Activated naive CD8-positive, alpha-beta T cell (primary cell): Measurements from ENCODE around the gene LHX3.
A peak's percentile ranks its signal among the peaks of the same experiment; 100 is the strongest.

Experiments used
- H3K27ac Mint-ChIP-seq: one replicate; pipeline ENCODE4 v1.8.0; 2021; ENCODE audit warnings: mixed read lengths
- H3K27me3 Mint-ChIP-seq: one replicate; pipeline ENCODE4 v1.8.0; 2021; ENCODE audit warnings: mixed read lengths
- H3K36me3 Mint-ChIP-seq: one replicate; pipeline ENCODE4 v1.8.0; 2021; ENCODE audit warnings: mixed read lengths
- H3K4me1 Mint-ChIP-seq: one replicate; pipeline ENCODE4 v1.8.0; 2021; ENCODE audit warnings: low read depth, mixed read lengths
- H3K4me3 Mint-ChIP-seq: one replicate; pipeline ENCODE4 v1.8.0; 2021; ENCODE audit warnings: mild to moderate bottlenecking, mixed read lengths
- H3K9me3 Mint-ChIP-seq: one replicate; pipeline ENCODE4 v1.8.0; 2021; ENCODE audit warnings: low read depth, mixed read lengths

Gene LHX3

DNA sequence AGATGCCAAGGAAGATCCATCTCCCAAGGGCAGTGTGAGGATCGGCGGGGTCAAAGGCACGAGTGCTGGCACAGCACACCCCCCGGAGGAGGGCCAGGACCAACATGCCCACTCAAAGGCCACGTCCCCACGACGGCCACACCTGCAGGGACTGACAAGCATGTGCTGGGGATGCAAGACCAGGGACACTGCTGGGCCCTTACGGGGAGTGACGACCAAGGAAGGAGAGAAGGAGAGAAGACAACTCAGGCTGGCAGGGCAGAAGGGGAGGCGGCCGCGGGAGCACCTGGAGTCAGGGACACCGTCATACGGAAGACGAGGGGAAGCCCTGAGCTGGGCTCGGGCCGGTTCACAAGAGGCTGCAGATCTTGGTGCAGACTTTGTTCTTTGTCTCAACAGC, 30.2 kb upstream of the LHX3 start:
- Mint-ChIP-seq H3K4me3 (no peak overlapping the region), H3K27me3 (no peaks in the 10 kb centered on the region), H3K4me1 (peaks cover 41% of the 10 kb centered on the region), H3K9me3 (no peaks in the 10 kb centered on the region), H3K36me3 (no peaks in the 10 kb centered on the region), H3K27ac (no peak overlapping the region)

GRCh38 chr9:136234597-136234996, 29.7 kb upstream of the LHX3 start:
- Mint-ChIP-seq H3K4me3 (no peak overlapping the region), H3K36me3 (no peaks in the 10 kb centered on the region), H3K27me3 (no peaks in the 10 kb centered on the region), H3K4me1 (peaks cover 39% of the 10 kb centered on the region), H3K27ac (no peak overlapping the region), H3K9me3 (no peaks in the 10 kb centered on the region)

DNA sequence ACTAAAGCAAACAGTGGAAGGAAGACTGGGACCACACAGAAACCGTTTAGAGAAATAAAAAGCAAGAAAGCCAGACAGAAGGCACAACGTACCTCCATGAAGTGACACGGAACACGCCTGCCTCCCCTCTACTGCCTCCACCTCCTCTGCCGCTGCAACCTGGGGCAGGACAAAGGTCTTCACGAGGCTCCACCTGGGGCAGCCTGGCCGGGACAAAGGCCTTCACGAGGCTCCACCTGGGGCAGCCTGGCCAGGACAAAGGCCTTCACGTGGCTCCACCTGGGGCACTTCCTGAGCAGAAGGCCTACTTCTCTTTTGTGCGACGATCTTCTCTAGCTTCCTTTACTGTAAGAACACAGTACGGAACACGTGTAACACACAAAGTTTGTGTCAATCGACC, 28.9 kb upstream of the LHX3 start:
- H3K27ac Mint-ChIP-seq, result no peak overlapping the region
- no peaks in the 10 kb centered on the region for H3K36me3 Mint-ChIP-seq
- no peaks in the 10 kb centered on the region for H3K27me3 Mint-ChIP-seq
- peaks cover 32% of the 10 kb centered on the region for H3K4me1 Mint-ChIP-seq
- peak overlapping the region; percentile 7 for H3K4me3 Mint-ChIP-seq
- H3K9me3 Mint-ChIP-seq, result no peaks in the 10 kb centered on the region

DNA sequence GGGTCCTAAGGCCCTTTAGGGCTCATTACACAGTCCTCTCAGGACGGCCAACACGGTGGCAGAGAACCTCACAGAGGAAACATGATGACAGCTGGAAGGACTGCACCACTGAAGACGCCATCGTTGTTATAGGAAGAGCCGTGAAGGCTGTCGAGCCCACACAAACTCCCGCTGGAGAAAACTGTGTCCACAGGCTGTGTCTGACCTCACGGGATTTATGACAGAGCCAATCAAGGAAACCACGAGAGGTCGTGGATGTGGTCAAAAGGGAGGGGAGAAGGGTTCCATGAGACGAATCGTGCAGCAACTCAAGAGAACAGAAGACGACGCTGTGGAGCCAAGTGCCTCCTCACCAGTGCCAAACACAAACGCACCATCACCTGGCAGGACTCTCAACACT, 28.5 kb upstream of the LHX3 start:
- Mint-ChIP-seq H3K9me3 (no peaks in the 10 kb centered on the region), H3K4me1 (peaks cover 31% of the 10 kb centered on the region), H3K36me3 (no peaks in the 10 kb centered on the region), H3K27ac (no peak overlapping the region), H3K4me3 (peak overlapping the region; percentile 7), H3K27me3 (no peaks in the 10 kb centered on the region)

GRCh38 chr9:136232969-136233368, 28.0 kb upstream of the LHX3 start:
- no peak overlapping the region for H3K4me3 Mint-ChIP-seq
- no peaks in the 10 kb centered on the region for H3K9me3 Mint-ChIP-seq
- H3K27ac Mint-ChIP-seq, result no peak overlapping the region
- H3K27me3 Mint-ChIP-seq, result no peaks in the 10 kb centered on the region
- H3K36me3 Mint-ChIP-seq, result no peaks in the 10 kb centered on the region
- peaks cover 31% of the 10 kb centered on the region for H3K4me1 Mint-ChIP-seq

GRCh38 chr9:136231478-136232297, 26.8 kb upstream of the LHX3 start:
- Mint-ChIP-seq H3K27me3 (no peaks in the 10 kb centered on the region), H3K27ac (peak overlapping the region; percentile 34), H3K9me3 (no peaks in the 10 kb centered on the region), H3K4me3 (peak overlapping the region; percentile 57), H3K4me1 (peaks cover 32% of the 10 kb centered on the region), H3K36me3 (no peaks in the 10 kb centered on the region)

DNA sequence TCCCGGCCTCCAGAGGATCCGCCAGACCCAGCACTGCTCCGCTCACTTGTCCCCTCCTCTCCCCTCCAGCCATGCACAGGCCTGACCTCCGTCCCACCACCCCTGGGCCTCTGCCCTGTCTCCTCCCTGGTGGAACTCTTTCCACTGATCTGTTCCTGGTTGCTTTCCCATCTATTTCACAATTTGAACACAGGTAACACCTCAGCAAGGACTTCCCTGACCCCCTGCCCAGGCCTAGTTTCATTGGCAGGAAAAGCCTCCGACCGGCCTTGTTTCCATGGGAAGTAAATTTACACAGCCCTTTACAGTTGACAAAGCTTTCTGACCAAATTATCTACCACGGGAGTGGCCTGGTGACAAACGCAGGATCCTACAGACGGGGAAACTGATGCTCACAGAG, 25.8 kb upstream of the LHX3 start:
- Mint-ChIP-seq H3K36me3 (no peaks in the 10 kb centered on the region), H3K27ac (no peak overlapping the region)

DNA sequence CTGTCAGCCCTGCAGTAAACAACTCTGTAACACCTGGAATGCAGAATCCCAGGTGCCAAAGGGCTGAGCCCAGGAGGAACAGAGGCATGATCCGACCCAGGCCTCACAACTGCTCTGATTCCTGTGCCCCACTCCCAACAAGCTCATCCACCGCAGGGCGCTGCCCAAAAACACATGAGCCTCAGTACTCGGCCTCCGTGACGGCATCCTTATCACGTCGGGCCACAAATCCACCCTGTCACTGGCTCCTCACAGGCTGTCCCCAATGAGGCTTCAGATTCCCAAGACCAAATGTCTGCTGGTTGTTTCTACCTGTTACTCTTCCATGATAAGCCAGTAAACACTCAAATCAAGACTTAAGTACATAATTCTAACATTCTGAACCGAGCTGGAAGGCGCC, 25.4 kb upstream of the LHX3 start:
- H3K9me3 Mint-ChIP-seq, result no peaks in the 10 kb centered on the region
- H3K36me3 Mint-ChIP-seq, result no peaks in the 10 kb centered on the region
- peaks cover 32% of the 10 kb centered on the region for H3K4me1 Mint-ChIP-seq
- H3K4me3 Mint-ChIP-seq, result no peak overlapping the region
- H3K27me3 Mint-ChIP-seq, result no peaks in the 10 kb centered on the region
- no peak overlapping the region for H3K27ac Mint-ChIP-seq

More for the DNA sequence above, 25.8 kb upstream of the LHX3 start:
- peaks cover 32% of the 10 kb centered on the region for H3K4me1 Mint-ChIP-seq
- H3K27me3 Mint-ChIP-seq, result no peaks in the 10 kb centered on the region
- H3K4me3 Mint-ChIP-seq, result no peak overlapping the region
- no peaks in the 10 kb centered on the region for H3K9me3 Mint-ChIP-seq

DNA sequence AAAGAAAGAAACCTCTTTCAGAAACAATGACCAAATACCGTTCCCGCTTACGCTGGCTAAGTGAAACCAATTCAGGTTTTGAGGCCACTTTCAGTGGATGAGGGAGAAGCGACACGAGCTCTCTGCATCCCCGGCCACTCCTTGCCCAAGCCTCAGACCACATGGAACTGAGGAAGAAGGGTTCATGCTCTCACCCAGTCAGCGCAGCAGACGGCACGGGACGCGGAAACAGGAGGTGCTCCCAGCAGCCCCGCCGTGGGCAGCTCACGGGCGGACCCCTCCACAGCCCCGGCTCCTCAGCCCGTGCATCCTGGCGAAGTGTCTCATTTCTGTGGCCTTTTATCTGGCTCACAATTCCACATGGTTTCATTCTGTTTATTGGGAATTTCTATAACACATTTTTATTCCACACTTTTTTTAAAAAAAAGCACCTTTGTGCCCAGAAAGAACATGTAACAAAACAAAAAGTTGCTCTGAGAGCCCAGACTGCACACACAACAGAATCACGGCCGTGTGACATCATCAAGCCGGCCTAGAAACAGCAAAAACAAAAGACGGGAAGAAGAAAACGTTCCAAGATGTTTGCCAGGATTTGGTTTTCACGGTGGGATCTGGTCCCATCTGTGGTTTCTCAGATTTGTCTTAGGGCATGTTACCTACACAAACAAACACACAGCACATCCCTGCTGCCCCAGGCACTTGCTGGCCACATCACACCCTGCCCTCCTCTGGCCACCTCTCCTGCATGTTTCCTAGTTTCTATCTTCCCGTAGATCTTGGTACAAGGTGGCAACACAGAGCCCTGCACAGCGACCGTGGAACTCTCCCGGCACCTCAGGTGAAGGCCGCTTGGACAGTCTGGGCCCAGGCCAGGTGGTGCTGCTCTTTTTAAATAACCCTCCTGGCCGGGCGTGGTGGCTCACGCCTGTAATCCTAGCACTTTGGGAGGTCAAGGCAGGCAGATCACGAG, 24.5 kb upstream of the LHX3 start:
- H3K9me3 Mint-ChIP-seq, result no peaks in the 10 kb centered on the region
- H3K36me3 Mint-ChIP-seq, result peaks cover 3% of the 10 kb centered on the region
- H3K27me3 Mint-ChIP-seq, result no peaks in the 10 kb centered on the region
- peaks cover 31% of the 10 kb centered on the region for H3K4me1 Mint-ChIP-seq
- no peak overlapping the region for H3K4me3 Mint-ChIP-seq
- H3K27ac Mint-ChIP-seq, result no peak overlapping the region

DNA sequence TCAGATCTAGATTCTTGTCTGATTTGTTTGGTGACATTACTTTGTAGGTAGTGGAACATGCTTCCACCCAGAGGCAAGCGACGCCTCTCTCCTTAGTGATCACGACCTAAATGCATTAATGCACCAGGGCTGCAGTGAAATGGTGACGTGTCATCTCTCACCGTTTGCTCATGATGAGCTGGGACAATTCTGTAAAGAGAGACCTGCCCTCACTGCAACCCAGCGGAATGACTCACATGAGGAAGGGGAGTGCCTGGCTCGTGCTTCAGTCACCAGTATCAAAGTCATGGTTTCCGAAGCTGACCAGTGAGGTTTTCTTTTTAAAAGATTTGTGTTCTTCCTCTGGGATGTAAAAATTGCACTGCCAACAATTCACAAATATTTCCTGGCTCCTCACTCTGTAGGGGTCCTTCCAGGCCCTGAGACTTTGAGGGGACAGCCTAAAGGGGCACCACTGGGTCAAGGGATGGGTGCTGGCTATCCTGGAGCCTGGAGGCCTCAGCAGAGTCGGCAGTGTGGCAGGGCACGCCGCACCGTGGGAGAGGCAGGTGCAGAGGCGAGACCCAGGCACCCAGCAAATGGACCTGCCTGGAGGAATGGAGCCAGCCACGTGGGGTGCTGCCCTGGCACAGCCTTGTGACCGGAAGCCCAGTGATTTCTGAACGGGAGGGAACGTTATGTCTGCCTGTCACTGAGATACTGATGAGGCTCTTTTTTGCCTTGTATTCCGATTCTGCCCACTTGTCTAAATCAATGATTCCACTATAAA, 23.4 kb upstream of the LHX3 start:
- Mint-ChIP-seq H3K4me1 (peaks cover 23% of the 10 kb centered on the region), H3K27ac (no peak overlapping the region), H3K9me3 (no peaks in the 10 kb centered on the region), H3K36me3 (peaks cover 3% of the 10 kb centered on the region), H3K27me3 (no peaks in the 10 kb centered on the region), H3K4me3 (no peak overlapping the region)

- H3K36me3 Mint-ChIP-seq, result peaks cover 3% of the 10 kb centered on the region
- H3K4me1 Mint-ChIP-seq, result peaks cover 11% of the 10 kb centered on the region
- no peaks in the 10 kb centered on the region for H3K9me3 Mint-ChIP-seq
- H3K4me3 Mint-ChIP-seq, result no peak overlapping the region
- H3K27me3 Mint-ChIP-seq, result no peaks in the 10 kb centered on the region
- no peak overlapping the region for H3K27ac Mint-ChIP-seq
These were observed 21.9 kb upstream of the LHX3 start for GRCh38 chr9:136226680-136227407.

DNA sequence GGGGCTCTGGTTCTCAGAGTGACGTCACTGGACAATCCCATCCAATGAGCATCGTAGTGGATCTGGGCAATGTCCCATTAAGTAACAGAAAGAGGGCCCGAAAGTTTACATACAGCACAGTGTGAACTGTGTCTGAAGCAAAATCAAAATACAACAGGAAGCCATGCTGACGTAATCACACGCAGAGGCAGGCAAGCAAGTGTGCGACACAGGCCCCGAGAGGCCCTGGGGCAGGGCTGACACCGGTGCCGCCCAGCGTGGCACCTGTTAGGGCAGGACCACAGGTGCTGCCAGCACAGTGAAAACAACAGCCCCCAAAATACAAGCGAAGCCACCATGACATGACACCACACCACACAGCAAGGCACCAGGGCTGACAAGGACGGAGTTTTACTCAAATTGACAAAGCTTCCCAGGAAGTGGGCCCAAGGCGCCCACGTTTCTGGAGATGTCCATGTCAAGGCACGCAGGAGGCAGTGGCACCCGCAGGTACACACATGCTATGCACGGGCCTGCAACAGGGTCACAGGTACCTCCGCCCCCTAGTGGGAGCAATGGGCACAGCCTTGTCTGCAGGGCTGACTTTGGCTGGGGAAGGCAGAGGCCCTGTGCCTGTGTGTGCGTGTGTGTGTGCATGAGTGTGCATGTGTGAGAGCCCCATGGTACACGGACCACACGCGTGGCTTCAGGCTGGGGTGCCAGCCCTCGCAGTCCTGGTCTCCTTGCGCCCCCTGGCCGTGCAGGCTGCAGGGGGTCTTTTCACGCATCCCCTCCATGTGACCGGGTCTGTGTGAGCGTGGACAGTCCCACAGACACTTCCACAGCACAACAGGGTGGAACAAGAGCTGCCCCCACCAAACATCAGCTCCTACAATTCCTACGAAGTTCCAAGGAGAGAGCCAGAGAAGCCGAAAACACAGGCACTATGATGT, 21.1 kb upstream of the LHX3 start:
- Mint-ChIP-seq H3K27ac (no peak overlapping the region), H3K9me3 (no peaks in the 10 kb centered on the region), H3K36me3 (peaks cover 3% of the 10 kb centered on the region), H3K4me3 (no peak overlapping the region), H3K4me1 (peaks cover 8% of the 10 kb centered on the region), H3K27me3 (no peaks in the 10 kb centered on the region)

DNA sequence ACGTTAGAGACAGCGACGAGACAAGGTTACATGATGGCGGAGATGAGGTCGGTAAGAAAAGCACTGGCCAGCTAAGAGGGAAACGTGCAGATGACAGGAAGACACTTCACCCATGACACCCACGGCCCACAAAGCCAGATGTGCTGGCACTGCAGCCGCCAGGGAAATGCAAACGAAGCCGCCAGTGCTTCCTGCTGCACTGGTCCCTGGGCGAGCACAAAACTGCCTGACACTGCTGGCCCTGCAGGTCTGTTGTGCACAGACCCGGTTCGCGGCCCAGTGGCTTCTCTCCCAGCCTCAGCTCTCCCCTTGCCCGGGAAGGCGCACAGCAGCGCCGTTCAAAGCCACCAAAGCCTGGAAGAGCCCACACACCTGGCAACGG, 20.4 kb upstream of the LHX3 start:
- H3K27me3 Mint-ChIP-seq, result no peaks in the 10 kb centered on the region
- no peak overlapping the region for H3K4me3 Mint-ChIP-seq
- peaks cover 8% of the 10 kb centered on the region for H3K4me1 Mint-ChIP-seq
- H3K36me3 Mint-ChIP-seq, result peaks cover 3% of the 10 kb centered on the region
- no peak overlapping the region for H3K27ac Mint-ChIP-seq
- H3K9me3 Mint-ChIP-seq, result no peaks in the 10 kb centered on the region
